GM23338 (cell line): Measurements from ENCODE around the gene CAPZB. TPM values are rescaled to one million over a fixed set of nuclear protein-coding genes. Genes with fewer than 3 reads are reported as not detected.

Experiments
- ATAC-seq: fragments of 200-7000 bp; cut with Tn5 transposase; 3 replicates; pipeline ENCODE4 v1.9.1; 2020
- DNase-seq: peaks from one replicate; pipeline ENCODE4 v3.0.0-alpha.2; 2015; ENCODE audit warnings: low spot score
- H2AFZ ChIP-seq: fragments of 200-600 bp; sonication (generic); 2 replicates; pipeline ENCODE4 v1.8.0; 2016; ENCODE audit warnings: antibody characterized with exemption, mild to moderate bottlenecking, moderate library complexity
- H3F3A ChIP-seq: fragments of 200-600 bp; sonication (generic); replicated peaks from 2 replicates; pipeline ENCODE4 v1.8.0; 2017; ENCODE audit warnings: antibody characterized with exemption, mixed run types, low read depth
- H3K27ac ChIP-seq: fragments of 200-600 bp; sonication (generic); 2 replicates; pipeline ENCODE4 v1.6.1; 2016; ENCODE audit warnings: low read depth
- H3K27me3 ChIP-seq: fragments of 200-600 bp; sonication (generic); 2 replicates; pipeline ENCODE4 v1.8.0; 2016; ENCODE audit warnings: mild to moderate bottlenecking, mixed run types, moderate library complexity; ENCODE audit not compliant: insufficient read depth
- H3K36me3 ChIP-seq: fragments of 200-600 bp; sonication (generic); 2 replicates; pipeline ENCODE4 v1.8.0; 2016; ENCODE audit warnings: mild to moderate bottlenecking; ENCODE audit not compliant: insufficient read depth
- H3K4me1 ChIP-seq: fragments of 200-600 bp; sonication (generic); 2 replicates; pipeline ENCODE4 v1.8.0; 2016; ENCODE audit warnings: mild to moderate bottlenecking, moderate library complexity; ENCODE audit not compliant: insufficient read depth
- H3K4me2 ChIP-seq: fragments of 200-600 bp; sonication (generic); 2 replicates; pipeline ENCODE4 v1.7.1; 2017; ENCODE audit warnings: mixed run types
- H3K4me3 ChIP-seq: fragments of 200-600 bp; sonication (generic); 2 replicates; pipeline ENCODE4 v1.6.1; 2016; ENCODE audit warnings: mixed run types
- H3K79me2 ChIP-seq: fragments of 200-600 bp; sonication (generic); replicated peaks from 2 replicates; pipeline ENCODE4 v1.8.0; 2017; ENCODE audit warnings: mild to moderate bottlenecking; ENCODE audit not compliant: insufficient read depth
- H3K9me2 ChIP-seq: fragments of 200-600 bp; sonication (generic); 2 replicates; pipeline ENCODE4 v1.8.0; 2017; ENCODE audit not compliant: insufficient read depth
- H4K20me1 ChIP-seq: fragments of 200-600 bp; sonication (generic); replicated peaks from 2 replicates; pipeline ENCODE4 v1.8.0; 2017; ENCODE audit warnings: mild to moderate bottlenecking; ENCODE audit not compliant: insufficient read depth
- H3K27ac Mint-ChIP-seq: 2 replicates; pipeline ENCODE4 v1.8.0; 2020; ENCODE audit warnings: inconsistent platforms, mild to moderate bottlenecking, moderate library complexity, mixed read lengths
- H3K27me3 Mint-ChIP-seq: 3 replicates; pipeline ENCODE4 v1.8.0; 2022; ENCODE audit warnings: low read depth, mild to moderate bottlenecking, moderate library complexity, mixed read lengths, inconsistent platforms; ENCODE audit not compliant: insufficient read depth, poor library complexity
- H3K36me3 Mint-ChIP-seq: 3 replicates; pipeline ENCODE4 v1.8.0; 2021; ENCODE audit warnings: low read depth, mild to moderate bottlenecking, inconsistent platforms, moderate library complexity, mixed read lengths
- H3K4me1 Mint-ChIP-seq: 3 replicates; pipeline ENCODE4 v1.8.0; 2020; ENCODE audit warnings: mild to moderate bottlenecking, inconsistent platforms, mixed read lengths
- H3K4me3 Mint-ChIP-seq: 3 replicates; pipeline ENCODE4 v1.8.0; 2021; ENCODE audit warnings: moderate library complexity, mild to moderate bottlenecking, inconsistent platforms, mixed read lengths
- H3K9me3 Mint-ChIP-seq: 3 replicates; pipeline ENCODE4 v1.8.0; 2020; ENCODE audit warnings: moderate library complexity, mild to moderate bottlenecking, inconsistent platforms, mixed read lengths
- ETS1 ChIP-seq: IDR thresholded peaks from 2 replicates; pipeline ENCODE4 v1.6.1; 2016; ENCODE audit warnings: antibody characterized with exemption
- EZH2 ChIP-seq: fragments of 200-600 bp; sonication (generic); IDR thresholded peaks from one replicate; pipeline ENCODE4 v1.8.0; 2017; ENCODE audit warnings: antibody characterized with exemption, mild to moderate bottlenecking, low read depth; ENCODE audit not compliant: unreplicated experiment
- EZH2phosphoT487 ChIP-seq: fragments of 200-600 bp; sonication (generic); IDR thresholded peaks from one replicate; pipeline ENCODE4 v1.8.1; 2018; ENCODE audit warnings: antibody characterized with exemption; ENCODE audit not compliant: unreplicated experiment
- JUNB ChIP-seq: IDR thresholded peaks from one replicate; pipeline ENCODE4 v1.6.1; 2016; ENCODE audit warnings: antibody characterized with exemption; ENCODE audit not compliant: unreplicated experiment
- NANOG ChIP-seq: IDR thresholded peaks from 2 replicates; pipeline ENCODE4 v1.6.1; 2016; ENCODE audit warnings: antibody characterized with exemption, borderline replicate concordance
- POLR2AphosphoS5 ChIP-seq: IDR thresholded peaks from 2 replicates; pipeline ENCODE4 v1.6.1; 2016; ENCODE audit warnings: antibody characterized with exemption, low read depth
- REST ChIP-seq: IDR thresholded peaks from one replicate; pipeline ENCODE4 v1.6.1; 2018; ENCODE audit warnings: antibody characterized with exemption; ENCODE audit not compliant: unreplicated experiment
- STAT1 ChIP-seq: IDR thresholded peaks from one replicate; pipeline ENCODE4 v1.6.1; 2016; ENCODE audit warnings: antibody characterized with exemption; ENCODE audit not compliant: unreplicated experiment
- ZNF331 ChIP-seq: fragments of 250-450 bp; sonication (Bioruptor Pico); IDR thresholded peaks from 2 replicates; pipeline ENCODE4 v1.5.0; 2020; ENCODE audit warnings: low read depth, mild to moderate bottlenecking, moderate library complexity
- polyA plus RNA-seq: library from polyadenylated mRNA; unstranded; fragments of >200 nt; fragmentation: Nextera tagmentation; extraction: Ambion mirVana; gene quantifications from 2 replicates; pipeline ENCODE4 v1.2.1, GENCODE V29; 2016
- total RNA-seq: library from RNA; depleted of rRNA; stranded (reverse); fragments of >200 nt; shearing (Covaris generic); gene quantifications from 2 replicates; pipeline ENCODE4 v1.2.3, GENCODE V29; 2014

The CAPZB gene
- total and polyA plus RNA-seq, 2 experiments from 2014 or later, result 195 to 348 TPM

GRCh38 chr1:19458815-19459417 is 26.4 kb downstream of the CAPZB start:
- Mint-ChIP-seq H3K4me3 (no peak overlapping the region), H3K9me3 (no peaks in the 10 kb centered on the region), H3K4me1 (peaks cover 82% of the 10 kb centered on the region), H3K36me3 (0 out of 3 replicates have a peak, but pooled peaks cover 4% of the 10 kb centered on the region), H3K27me3 (peaks cover 8% of the 10 kb centered on the region), H3K27ac (0 out of 2 replicates have a peak overlapping the region, but pooled peaks have one; percentile 37)
- no peak for DNase-seq
- Histone ChIP-seq H2AFZ (no peak overlapping the region), H3F3A (no peaks in the 10 kb centered on the region), H3K4me3 (no peak overlapping the region), H3K4me2 (peak overlapping the region; percentile 61; the same call in 1 of the 2 replicates), H3K9me2 (no peaks in the 10 kb centered on the region), H3K36me3 (no peaks in the 10 kb centered on the region), H3K79me2 (peaks cover 98% of the 10 kb centered on the region), H3K27ac (no peak overlapping the region), H4K20me1 (peaks cover 94% of the 10 kb centered on the region), H3K4me1 (peaks cover 98% of the 10 kb centered on the region), H3K27me3 (no peaks in the 10 kb centered on the region)
- no peak for ATAC-seq
- TF ChIP-seq ETS1 (no peak), EZH2 (no peak)

- Mint-ChIP-seq H3K9me3 (no peaks in the 10 kb centered on the region), H3K4me1 (peaks cover 77% of the 10 kb centered on the region), H3K27ac (no peak overlapping the region; the same call in 1 of the 2 replicates), H3K4me3 (peak overlapping the region; percentile 40; the same call in 2 of the 3 replicates), H3K27me3 (peaks cover 11% of the 10 kb centered on the region), H3K36me3 (no peaks in the 10 kb centered on the region)
- Histone ChIP-seq H3K4me1 (peaks cover 89% of the 10 kb centered on the region), H3K4me2 (peak overlapping the region; percentile 60), H4K20me1 (peaks cover 94% of the 10 kb centered on the region), H3F3A (no peaks in the 10 kb centered on the region), H3K9me2 (no peaks in the 10 kb centered on the region), H3K27ac (peak overlapping the region; percentile 15; the same call in 1 of the 2 replicates), H2AFZ (no peak overlapping the region), H3K4me3 (no peak overlapping the region), H3K27me3 (no peaks in the 10 kb centered on the region), H3K79me2 (peaks cover 98% of the 10 kb centered on the region), H3K36me3 (no peaks in the 10 kb centered on the region)
- DNase-seq, result no peak
- no peak for ATAC-seq
- TF ChIP-seq ETS1 (no peak), NANOG (no peak), ZNF331 (CRISPR knock-in tag) (no peak), REST (no peak), EZH2 (no peak), JUNB (no peak), EZH2phosphoT487 (no peak), STAT1 (no peak), POLR2AphosphoS5 (no peak)
Observed at GRCh38 chr1:19457607-19458006, 27.7 kb downstream of the CAPZB start.
